ENCODE measurements around the gene ACSF2. TPM values are rescaled to one million over a fixed set of nuclear protein-coding genes. Genes with fewer than 3 reads are reported as not detected.

Gene ACSF2
- total and polyA plus RNA-seq, 2 donors from 2014 or later = 44.4 to 404 TPM

DNA sequence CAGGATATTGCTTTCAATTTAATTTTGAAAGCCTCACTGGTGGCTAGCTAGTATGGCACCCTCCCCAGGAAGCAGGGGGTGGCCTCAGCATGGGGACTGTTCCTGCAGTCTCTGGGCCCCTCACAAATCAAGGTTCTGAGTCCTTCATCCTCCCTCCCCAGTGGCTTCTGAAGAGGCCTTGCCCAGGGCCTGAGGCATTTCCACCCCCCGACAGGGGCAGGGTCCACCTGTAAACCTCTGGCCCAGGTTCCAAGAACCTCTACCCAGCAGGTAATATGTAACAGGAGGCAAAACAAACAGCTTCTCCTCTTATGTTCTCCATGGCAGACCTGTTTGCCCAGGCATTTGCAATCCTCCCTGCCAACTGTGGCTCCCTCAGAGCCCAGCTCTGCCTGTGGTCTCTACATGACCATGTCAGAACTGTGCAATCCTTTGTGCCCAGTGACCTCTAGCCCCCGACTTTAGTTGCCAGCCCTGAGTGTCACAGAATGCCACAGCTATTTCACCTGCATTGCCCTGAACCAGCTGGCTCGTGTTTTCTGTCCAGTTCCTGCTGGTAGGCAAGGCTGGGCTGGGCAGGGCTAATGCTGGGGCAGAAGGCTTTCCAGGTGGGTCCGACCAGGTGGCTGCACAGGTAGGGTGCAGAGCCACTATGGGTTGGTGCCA is 14.3 kb downstream of the ACSF2 start:
- DNase-seq (peak in 3 of 5 donors; percentile 19 to 81 (median 32)), FAIRE-seq (no peak)
- no peaks in the 10 kb centered on the region for H3K27me3 ChIP-seq (ENCODE audit: control insufficient read depth, insufficient read depth, low read length)
- TF ChIP-seq, protein P1, sequence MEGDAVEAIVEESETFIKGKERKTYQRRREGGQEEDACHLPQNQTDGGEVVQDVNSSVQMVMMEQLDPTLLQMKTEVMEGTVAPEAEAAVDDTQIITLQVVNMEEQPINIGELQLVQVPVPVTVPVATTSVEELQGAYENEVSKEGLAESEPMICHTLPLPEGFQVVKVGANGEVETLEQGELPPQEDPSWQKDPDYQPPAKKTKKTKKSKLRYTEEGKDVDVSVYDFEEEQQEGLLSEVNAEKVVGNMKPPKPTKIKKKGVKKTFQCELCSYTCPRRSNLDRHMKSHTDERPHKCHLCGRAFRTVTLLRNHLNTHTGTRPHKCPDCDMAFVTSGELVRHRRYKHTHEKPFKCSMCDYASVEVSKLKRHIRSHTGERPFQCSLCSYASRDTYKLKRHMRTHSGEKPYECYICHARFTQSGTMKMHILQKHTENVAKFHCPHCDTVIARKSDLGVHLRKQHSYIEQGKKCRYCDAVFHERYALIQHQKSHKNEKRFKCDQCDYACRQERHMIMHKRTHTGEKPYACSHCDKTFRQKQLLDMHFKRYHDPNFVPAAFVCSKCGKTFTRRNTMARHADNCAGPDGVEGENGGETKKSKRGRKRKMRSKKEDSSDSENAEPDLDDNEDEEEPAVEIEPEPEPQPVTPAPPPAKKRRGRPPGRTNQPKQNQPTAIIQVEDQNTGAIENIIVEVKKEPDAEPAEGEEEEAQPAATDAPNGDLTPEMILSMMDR (IDR thresholded peaks at IDR 0.05; ENCODE audit: borderline replicate concordance, extremely low read depth, insufficient read depth) = no peak
- H3K4me3 ChIP-seq (ENCODE audit: low read length in 3 of 3) = no peak overlapping the region
- peak overlapping the region in 1 of 3 donors; percentile 16 for H3K9ac ChIP-seq (ENCODE audit: low read length in 3 of 3)
- peaks cover 0 to 3% (median 0%) of the 10 kb centered on the region in 3 donors for H3K36me3 ChIP-seq (ENCODE audit: control insufficient read depth in 2 of 3, insufficient read depth in 3 of 3, low read length in 3 of 3)
- no peaks in the 10 kb centered on the region for H3K9me3 ChIP-seq (ENCODE audit: control insufficient read depth in 2 of 3, insufficient read depth in 1 of 3, low read length in 3 of 3)
- intact Hi-C loops (cut with DNase I) = no loop called here
- H3K4me1 ChIP-seq (ENCODE audit: control insufficient read depth in 2 of 3, insufficient read depth in 2 of 3, low read depth in 1 of 3, low read length in 3 of 3) = peaks cover 0 to 18% (median 10%) of the 10 kb centered on the region in 3 donors
- H3K27ac ChIP-seq (ENCODE audit: low read depth in 2 of 2, low read length in 2 of 2) = peak overlapping the region; percentile 49 to 68

DNA sequence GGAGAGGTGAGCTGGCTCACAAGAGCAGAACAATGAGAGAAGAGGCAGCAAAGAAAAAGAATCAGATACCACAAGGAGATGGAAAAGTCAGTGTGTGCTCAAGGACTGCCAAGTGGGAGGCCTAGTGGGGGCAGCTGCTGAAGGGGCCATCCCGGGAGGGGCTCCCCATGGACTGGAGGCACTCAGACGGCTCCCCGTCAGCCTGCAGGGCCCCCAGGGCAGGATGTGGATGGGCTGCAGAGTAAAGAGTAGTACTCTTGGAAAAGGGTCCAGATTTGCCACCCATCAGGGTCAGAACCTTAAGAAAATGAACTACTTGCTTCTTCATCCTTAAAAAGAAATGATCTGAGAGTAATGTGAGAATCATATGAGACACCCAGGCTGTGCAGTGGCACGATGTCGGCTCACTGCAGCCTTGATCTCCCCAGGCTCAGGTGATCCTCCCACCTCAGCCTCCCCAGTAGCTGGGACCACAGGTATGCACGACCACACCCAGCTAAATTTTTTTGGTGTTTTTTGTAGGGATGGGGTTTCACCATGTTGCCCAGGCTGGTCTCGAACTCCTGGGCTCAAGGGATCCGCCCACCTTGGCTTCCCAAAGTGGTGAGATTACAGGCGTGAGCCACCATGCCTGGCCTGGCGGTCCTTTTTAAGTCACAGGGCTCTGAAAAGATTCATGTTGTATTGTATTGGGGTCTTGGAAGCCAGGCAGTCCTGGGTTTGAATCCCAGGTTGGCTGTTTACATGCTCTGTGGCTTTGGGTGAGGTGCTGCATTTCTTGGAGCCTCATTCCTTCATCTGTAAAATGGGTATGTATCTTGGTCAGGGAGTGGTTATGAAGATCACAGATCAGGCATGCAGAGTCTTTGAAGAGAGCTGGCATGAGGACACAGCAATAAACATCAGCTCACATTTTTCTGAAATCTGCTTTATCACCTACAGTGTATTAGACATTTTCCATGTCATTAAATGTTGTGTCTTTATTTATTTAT is 15.1 kb downstream of the ACSF2 start:
- no peak overlapping the region for H3K4me3 ChIP-seq (ENCODE audit: low read length in 3 of 3)
- intact Hi-C loops (cut with DNase I) = no loop called here
- peaks cover 0 to 18% (median 10%) of the 10 kb centered on the region in 3 donors for H3K4me1 ChIP-seq (ENCODE audit: control insufficient read depth in 2 of 3, insufficient read depth in 2 of 3, low read depth in 1 of 3, low read length in 3 of 3)
- H3K27ac ChIP-seq (ENCODE audit: low read depth in 2 of 2, low read length in 2 of 2) = peak overlapping the region; percentile 49 to 68
- no peak for DNase-seq
- peak overlapping the region in 1 of 3 donors; percentile 16 for H3K9ac ChIP-seq (ENCODE audit: low read length in 3 of 3)
- H3K9me3 ChIP-seq (ENCODE audit: control insufficient read depth in 2 of 3, insufficient read depth in 1 of 3, low read length in 3 of 3) = no peaks in the 10 kb centered on the region
- no peaks in the 10 kb centered on the region for H3K27me3 ChIP-seq (ENCODE audit: control insufficient read depth, insufficient read depth, low read length)
- no peak for FAIRE-seq
- TF ChIP-seq, protein P1 (IDR thresholded peaks at IDR 0.05; ENCODE audit: borderline replicate concordance, extremely low read depth, insufficient read depth) = no peak
- H3K36me3 ChIP-seq (ENCODE audit: control insufficient read depth in 2 of 3, insufficient read depth in 3 of 3, low read length in 3 of 3) = peaks cover 0 to 3% (median 0%) of the 10 kb centered on the region in 3 donors

DNA sequence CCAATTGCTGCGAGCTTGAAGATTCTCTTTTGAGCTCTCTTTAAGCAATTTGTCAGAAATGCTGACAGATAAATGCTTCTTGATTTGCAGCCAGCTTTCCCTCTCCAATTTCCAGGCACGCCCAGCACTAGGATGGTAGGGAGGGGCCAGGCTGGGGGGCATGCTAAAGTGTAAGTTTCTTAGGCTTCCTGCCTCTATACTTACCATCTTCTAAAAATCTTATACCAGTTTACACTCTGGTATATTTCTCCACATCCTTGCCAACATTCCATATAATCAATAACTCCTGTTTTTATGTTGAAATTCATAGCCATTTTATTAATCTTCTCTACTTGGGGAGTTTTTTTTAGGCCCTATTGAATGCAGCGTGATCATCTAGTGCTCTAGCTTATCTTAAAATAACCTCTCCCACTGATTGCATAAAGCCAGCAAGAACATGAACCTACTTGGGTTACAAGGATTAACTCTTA is 17.5 kb downstream of the ACSF2 start:
- TF ChIP-seq, protein P1 (IDR thresholded peaks at IDR 0.05; ENCODE audit: borderline replicate concordance, extremely low read depth, insufficient read depth) = no peak
- Histone ChIP-seq H3K4me1 (ENCODE audit: control insufficient read depth in 2 of 3, insufficient read depth in 2 of 3, low read depth in 1 of 3, low read length in 3 of 3) (peaks cover 0 to 18% (median 10%) of the 10 kb centered on the region in 3 donors), H3K36me3 (ENCODE audit: control insufficient read depth in 2 of 3, insufficient read depth in 3 of 3, low read length in 3 of 3) (no peaks in the 10 kb centered on the region), H3K27me3 (ENCODE audit: control insufficient read depth, insufficient read depth, low read length) (no peaks in the 10 kb centered on the region), H3K9me3 (ENCODE audit: control insufficient read depth in 2 of 3, insufficient read depth in 1 of 3, low read length in 3 of 3) (no peaks in the 10 kb centered on the region), H3K9ac (ENCODE audit: low read length in 3 of 3) (no peak overlapping the region), H3K4me3 (ENCODE audit: low read length in 3 of 3) (no peak overlapping the region), H3K27ac (ENCODE audit: low read depth in 2 of 2, low read length in 2 of 2) (no peak overlapping the region)
- intact Hi-C loops (cut with DNase I) = no loop called here
- FAIRE-seq = no peak
- DNase-seq = peak in 2 of 5 donors; percentile 39 to 62

Data from kidney (tissue), 14 donors.